ENCODE results near the gene TBC1D12. TPM values are rescaled to one million over a fixed set of nuclear protein-coding genes. Genes with fewer than 3 reads are reported as not detected.

The TBC1D12 gene
- total RNA-seq, 1 donor from 2014 or later: 6.9 TPM

DNA sequence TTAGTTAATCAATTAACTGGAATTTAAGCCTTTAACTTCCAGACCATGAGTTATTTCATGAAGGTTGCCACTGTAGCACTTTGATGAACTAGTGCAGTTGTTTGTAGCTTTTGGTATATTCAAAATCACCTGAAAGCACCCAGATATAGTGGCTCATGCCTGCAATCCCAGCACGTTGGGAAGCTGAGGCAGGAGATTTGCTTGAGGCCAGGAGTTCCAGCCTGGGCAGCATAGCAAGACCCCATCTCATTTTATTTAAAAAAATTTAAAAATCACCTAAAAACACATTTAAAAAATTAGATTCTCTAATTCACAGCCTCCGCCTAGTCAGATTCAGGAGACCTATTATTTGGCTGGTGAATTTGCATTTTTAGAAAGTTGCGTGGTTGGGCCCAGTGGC lies 9.0 kb downstream of the TBC1D12 start:
- TF ChIP-seq EZH2 (IDR thresholded peaks at IDR 0.05) (no peak), CTCF (IDR thresholded peaks at IDR 0.05) (no peak), EZH2phosphoT487 (IDR thresholded peaks at IDR 0.05) (no peak)
- Mint-ChIP-seq H3K9me3 (no peaks in the 10 kb centered on the region), H3K27ac (no peak overlapping the region), H3K27me3 (ENCODE audit: insufficient read depth, low read depth) (peaks cover 2% of the 10 kb centered on the region), H3K4me1 (peaks cover 6% of the 10 kb centered on the region), H3K36me3 (no peaks in the 10 kb centered on the region), H3K4me3 (no peak overlapping the region)
- H3K4me2 ChIP-seq: no peak overlapping the region
- H2AFZ ChIP-seq (replicated peaks): no peak overlapping the region
- no peak overlapping the region for H3K27ac ChIP-seq
- no peaks in the 10 kb centered on the region for H4K20me1 ChIP-seq (ENCODE audit: low read depth)
- H3K4me3 ChIP-seq: no peak overlapping the region
- peaks cover 10% of the 10 kb centered on the region for H3K4me1 ChIP-seq
- no peak overlapping the region for H3K9ac ChIP-seq
- no peaks in the 10 kb centered on the region for H3F3A ChIP-seq (ENCODE audit: low read depth)
- no peak for DNase-seq (ENCODE audit: low spot score)
- no peaks in the 10 kb centered on the region for H3K36me3 ChIP-seq
- H3K9me3 ChIP-seq (ENCODE audit: low read depth): no peaks in the 10 kb centered on the region
- H3K27me3 ChIP-seq: no peaks in the 10 kb centered on the region
- H3K79me2 ChIP-seq (ENCODE audit: low read depth): no peaks in the 10 kb centered on the region

DNA sequence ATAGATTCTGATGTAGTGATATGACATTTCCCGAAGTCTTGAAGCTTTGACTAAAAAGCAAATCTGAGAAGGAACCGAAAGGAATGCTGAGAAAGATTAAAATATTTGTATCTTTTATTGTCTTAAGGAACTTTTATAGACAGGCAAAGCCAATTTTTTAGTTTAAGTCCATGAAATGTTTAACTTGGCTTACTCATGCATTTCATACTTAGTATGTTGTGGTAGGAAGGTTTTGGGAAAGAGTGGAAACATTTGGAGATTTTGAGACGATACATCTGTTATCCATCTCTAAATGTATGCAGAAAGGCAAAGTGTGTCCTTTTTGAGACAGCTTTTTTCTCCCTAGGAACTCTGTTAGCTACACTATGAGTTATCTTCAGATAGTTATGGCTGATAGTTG lies 10.1 kb downstream of the TBC1D12 start:
- no peak overlapping the region for H3K4me2 ChIP-seq
- H3K27me3 ChIP-seq: no peaks in the 10 kb centered on the region
- H3K4me1 Mint-ChIP-seq: peaks cover 6% of the 10 kb centered on the region
- no peak overlapping the region for H3K4me3 ChIP-seq
- no peak overlapping the region for H3K27ac ChIP-seq
- no peaks in the 10 kb centered on the region for H3K36me3 ChIP-seq
- no peak overlapping the region for H3K4me3 Mint-ChIP-seq
- H3K9ac ChIP-seq: no peak overlapping the region
- H3K27me3 Mint-ChIP-seq (ENCODE audit: insufficient read depth, low read depth): peaks cover 2% of the 10 kb centered on the region
- no peak overlapping the region for H2AFZ ChIP-seq (replicated peaks)
- no peaks in the 10 kb centered on the region for H3K79me2 ChIP-seq (ENCODE audit: low read depth)
- no peaks in the 10 kb centered on the region for H3K36me3 Mint-ChIP-seq
- TF ChIP-seq EZH2 (IDR thresholded peaks at IDR 0.05): no peak
- no peak for TF ChIP-seq EZH2phosphoT487 (IDR thresholded peaks at IDR 0.05)
- TF ChIP-seq CTCF (IDR thresholded peaks at IDR 0.05): no peak
- H3K9me3 Mint-ChIP-seq: no peaks in the 10 kb centered on the region
- DNase-seq (ENCODE audit: low spot score): no peak
- H3K4me1 ChIP-seq: peaks cover 10% of the 10 kb centered on the region
- H3F3A ChIP-seq (ENCODE audit: low read depth): no peaks in the 10 kb centered on the region
- H3K9me3 ChIP-seq (ENCODE audit: low read depth): no peaks in the 10 kb centered on the region
- H3K27ac Mint-ChIP-seq: no peak overlapping the region
- H4K20me1 ChIP-seq (ENCODE audit: low read depth): no peaks in the 10 kb centered on the region

GRCh38 chr10:94413361-94413760 lies 11.0 kb downstream of the TBC1D12 start:
- DNase-seq (ENCODE audit: low spot score): no peak
- no peaks in the 10 kb centered on the region for H3K9me3 Mint-ChIP-seq
- no peaks in the 10 kb centered on the region for H4K20me1 ChIP-seq (ENCODE audit: low read depth)
- TF ChIP-seq EZH2 (IDR thresholded peaks at IDR 0.05): no peak
- TF ChIP-seq CTCF (IDR thresholded peaks at IDR 0.05): no peak
- TF ChIP-seq EZH2phosphoT487 (IDR thresholded peaks at IDR 0.05): no peak
- peaks cover 6% of the 10 kb centered on the region for H3K4me1 Mint-ChIP-seq
- H3K4me3 Mint-ChIP-seq: no peak overlapping the region
- no peaks in the 10 kb centered on the region for H3K36me3 Mint-ChIP-seq
- H3K4me2 ChIP-seq: no peak overlapping the region
- no peaks in the 10 kb centered on the region for H3K79me2 ChIP-seq (ENCODE audit: low read depth)
- H3F3A ChIP-seq (ENCODE audit: low read depth): no peaks in the 10 kb centered on the region
- H3K4me1 ChIP-seq: peaks cover 10% of the 10 kb centered on the region
- no peak overlapping the region for H3K27ac Mint-ChIP-seq
- H3K27me3 Mint-ChIP-seq (ENCODE audit: insufficient read depth, low read depth): peaks cover 2% of the 10 kb centered on the region
- H3K4me3 ChIP-seq: no peak overlapping the region
- H3K27ac ChIP-seq: no peak overlapping the region
- no peaks in the 10 kb centered on the region for H3K27me3 ChIP-seq
- no peaks in the 10 kb centered on the region for H3K36me3 ChIP-seq
- no peak overlapping the region for H2AFZ ChIP-seq (replicated peaks)
- no peak overlapping the region for H3K9ac ChIP-seq
- H3K9me3 ChIP-seq (ENCODE audit: low read depth): no peaks in the 10 kb centered on the region

Data from neural progenitor cell (in vitro differentiated cells).